GF-D8 (cell line): ENCODE measurements around the gene RPS2.

ENCODE experiments used
- DNase-seq: peaks from one replicate; lab custom pipeline; 2025; lab: John Stamatoyannopoulos, UW

The RPS2 gene

DNA sequence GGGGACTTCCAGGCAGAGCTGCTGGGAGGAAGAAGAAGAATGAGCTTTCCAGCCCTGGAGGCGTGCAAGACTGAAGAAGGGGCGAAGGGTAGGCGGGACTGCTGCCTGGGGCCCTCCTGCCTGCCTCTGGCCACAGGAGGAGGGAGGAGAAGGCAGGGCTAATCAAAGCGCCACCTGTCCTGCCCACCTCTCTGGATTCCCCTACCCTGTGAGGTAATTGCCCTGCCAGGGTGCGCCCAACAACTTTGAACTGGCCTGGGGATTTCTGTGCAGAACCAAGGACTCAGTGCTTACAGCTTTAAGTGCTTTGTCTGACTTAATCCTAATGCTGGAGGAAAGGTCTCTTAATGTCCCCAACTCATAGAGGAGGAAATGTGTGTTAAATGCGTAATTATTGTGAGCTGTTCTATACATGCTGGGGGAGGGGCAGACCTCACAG is 16.8 kb upstream of the RPS2 start, which contains the start of gene NOXO1:
Gene NOXO1, minus strand, starts transcription at position 72 of the 439 bp plus-strand sequence. CDS start 290 bp downstream, outside the sequence.
- no peak for DNase-seq

DNA sequence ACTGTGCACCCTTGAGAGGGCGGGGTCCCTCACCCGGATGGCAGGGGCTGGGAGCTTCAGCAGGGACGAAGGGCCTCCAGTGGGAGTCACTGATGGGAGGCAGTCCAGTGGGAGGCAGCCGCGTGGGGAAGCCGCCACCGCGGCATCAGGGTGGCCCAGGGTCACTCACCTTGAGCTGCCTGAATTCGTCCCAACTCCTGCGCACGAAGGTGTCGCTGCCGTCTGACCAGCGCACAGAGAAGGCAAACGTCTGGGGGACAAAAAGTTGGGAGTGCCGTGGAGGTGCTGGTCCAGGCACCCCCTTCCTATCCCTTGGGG is 16.1 kb upstream of the RPS2 start:
- no peak for DNase-seq

DNA sequence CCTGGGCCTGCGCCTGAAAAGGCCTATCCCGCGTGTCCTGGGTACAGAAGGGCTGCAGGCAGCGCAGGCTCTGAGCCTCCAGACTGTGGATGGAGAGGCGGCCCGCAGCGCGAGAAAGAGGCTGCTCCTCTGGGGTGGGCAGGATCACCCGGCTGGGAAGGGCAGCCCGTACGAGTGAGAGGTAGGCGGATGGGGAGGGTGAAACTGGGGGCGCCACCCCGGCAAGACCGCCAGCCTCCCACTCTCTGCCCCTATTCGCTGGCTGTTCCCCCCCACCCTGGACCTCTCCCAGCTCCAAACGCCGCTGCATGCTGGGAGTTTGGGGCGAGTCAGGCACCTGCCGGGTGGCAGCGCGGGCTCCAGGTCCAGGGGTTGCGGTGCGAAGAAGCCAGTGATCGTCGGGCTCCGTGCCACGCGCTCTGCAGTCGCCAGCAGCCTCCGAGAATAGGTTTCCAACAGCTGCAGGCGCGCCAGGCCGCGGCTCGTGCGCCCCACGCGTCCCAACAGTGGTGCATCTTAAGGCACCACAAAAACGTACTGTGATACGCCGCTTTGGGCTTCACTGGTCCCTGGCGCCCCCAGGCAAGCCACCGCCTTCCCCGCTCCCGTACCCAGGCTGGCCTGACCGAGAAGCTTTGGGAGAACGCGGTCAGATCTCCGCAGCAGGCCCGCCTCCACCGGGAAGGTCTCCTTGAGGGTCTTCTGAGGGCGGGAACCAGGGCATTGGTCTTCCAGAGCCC is 15.6 kb upstream of the RPS2 start:
- DNase-seq, result no peak

DNA sequence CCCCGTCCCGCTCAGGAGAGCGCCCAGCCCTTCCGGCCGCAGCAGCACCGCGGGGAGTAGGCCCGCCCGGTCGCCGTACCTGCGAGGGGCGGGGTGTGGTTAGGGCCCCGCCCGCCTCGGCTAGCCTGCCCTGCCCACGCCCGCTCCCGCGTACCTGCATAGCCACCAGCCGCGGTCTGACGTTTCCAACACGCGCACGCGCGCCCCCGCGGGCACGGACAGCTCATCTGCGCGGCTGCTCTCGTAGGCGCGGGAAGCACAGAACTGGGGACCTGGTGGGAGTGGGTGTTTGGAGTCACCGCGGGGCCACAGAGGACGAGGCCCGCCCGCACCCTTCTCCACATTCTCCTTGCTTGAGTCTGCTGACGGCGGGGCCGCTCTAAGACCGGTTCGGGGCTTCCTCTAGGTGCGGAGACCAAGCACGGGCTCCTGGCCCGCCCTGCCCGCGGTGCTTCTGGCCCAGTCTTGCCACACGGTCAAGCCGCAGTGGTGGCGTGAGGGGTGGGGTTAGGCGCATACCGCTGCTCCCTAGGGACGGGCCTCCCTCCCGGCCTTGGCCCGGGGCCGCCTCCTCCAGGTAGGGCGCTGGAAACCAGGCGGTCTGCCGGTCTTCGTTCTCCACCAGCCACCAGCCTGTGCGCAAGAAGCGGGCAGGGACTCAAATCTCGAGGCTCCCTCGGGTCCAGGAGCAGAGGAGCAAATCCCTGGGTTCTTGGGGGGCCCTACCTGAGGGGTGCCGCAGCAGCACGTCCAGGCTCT is 14.8 kb upstream of the RPS2 start:
- no peak for DNase-seq

DNA sequence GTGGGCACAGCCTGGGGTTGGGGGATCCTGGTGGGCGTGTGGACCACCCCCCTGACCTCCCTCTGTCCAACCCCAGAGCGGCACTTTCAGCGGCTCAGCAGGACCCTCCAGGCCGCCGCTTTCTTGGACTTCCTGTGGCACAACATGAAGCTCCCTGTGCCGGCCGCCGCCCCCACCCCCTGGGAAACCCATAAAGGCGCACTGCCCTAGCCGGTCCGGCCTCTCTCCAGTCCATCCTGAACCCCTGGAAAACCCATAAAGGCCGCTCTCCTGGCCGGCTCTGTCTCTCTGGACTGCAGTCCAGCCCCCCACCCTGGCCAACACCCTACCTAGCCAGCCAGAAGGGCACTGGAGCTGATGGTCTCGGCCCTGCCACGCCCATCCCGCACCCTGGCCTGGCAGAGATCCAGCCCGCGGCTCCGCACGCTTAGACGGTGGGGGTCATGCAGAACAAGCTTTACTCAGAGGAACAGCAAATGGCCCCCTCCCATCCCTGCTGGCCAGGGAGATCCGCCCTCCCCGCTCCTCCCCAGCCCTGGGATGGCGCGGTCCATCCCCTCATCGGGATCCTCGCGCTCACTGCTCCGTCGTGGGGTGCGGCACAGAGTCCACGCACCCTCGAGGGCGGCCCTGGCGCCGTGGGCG is 14.0 kb upstream of the RPS2 start:
- no peak for DNase-seq

DNA sequence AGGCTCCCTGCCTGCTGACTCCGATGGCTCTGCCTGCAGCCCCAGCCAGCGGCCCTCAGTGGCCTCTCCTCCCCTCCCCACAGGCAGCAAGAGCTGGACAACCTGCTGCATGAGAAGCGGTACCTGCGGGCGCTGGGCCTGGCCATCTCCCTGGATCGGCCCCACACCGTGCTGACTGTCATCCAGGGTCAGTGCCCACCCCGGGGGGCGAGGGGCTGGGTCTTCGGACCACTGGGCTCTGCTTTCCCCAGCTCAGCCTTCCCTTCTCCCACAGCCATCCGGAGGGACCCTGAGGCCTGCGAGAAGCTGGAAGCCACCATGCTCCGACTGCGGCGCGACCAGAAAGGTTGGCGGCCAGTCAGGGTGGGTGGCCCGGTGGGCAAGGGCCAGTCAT is 13.2 kb upstream of the RPS2 start:
- no peak for DNase-seq

DNA sequence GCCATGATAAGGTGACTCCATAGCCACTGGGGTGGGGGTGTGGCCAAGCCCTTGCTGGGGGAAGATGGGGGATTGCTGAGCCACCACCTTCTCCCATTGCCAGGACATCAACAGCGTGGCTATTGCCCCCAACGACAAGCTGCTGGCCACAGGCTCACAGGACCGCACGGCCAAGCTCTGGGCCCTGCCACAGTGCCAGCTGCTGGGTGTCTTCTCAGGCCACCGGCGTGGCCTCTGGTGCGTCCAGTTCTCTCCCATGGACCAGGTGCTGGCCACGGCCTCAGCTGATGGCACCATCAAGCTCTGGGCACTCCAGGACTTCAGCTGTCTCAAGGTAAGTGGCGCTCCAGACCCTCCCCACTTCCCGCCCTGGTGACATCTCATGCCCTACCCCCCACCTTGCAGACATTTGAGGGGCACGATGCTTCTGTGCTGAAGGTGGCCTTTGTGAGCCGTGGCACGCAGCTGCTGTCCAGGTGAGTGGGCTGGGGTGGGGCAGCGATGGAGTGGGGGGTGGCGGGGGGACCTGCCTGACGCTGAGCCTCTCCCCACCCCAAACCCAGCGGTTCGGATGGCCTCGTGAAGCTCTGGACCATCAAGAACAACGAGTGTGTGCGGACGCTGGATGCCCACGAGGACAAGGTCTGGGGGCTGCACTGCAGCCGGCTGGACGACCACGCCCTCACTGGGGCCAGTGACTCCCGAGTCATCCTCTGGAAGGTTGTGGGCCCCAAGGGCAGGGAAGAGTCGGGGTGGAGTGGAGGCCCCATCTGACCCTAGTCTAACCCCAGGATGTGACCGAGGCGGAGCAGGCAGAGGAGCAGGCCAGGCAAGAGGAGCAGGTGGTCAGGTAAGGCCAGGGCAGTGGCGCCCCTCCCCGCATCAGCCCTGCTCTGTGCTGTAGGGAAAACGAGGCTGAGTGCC is 12.6 kb upstream of the RPS2 start:
- no peak for DNase-seq

DNA sequence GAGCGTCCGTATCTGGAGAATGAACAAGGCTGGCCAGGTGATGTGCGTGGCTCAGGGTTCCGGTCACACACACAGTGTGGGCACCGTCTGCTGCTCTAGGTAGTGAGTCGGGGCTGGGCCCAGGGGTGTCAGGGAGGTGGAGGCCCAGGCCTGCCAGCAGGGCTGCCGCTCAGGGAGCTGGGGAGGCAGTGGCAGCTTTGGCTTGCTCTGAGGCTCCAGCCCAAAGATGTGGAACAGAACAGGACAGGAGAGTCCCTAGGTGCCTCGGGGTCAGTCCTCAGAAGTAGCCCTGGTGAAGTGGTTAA is 11.5 kb upstream of the RPS2 start:
- DNase-seq, result no peak

DNA sequence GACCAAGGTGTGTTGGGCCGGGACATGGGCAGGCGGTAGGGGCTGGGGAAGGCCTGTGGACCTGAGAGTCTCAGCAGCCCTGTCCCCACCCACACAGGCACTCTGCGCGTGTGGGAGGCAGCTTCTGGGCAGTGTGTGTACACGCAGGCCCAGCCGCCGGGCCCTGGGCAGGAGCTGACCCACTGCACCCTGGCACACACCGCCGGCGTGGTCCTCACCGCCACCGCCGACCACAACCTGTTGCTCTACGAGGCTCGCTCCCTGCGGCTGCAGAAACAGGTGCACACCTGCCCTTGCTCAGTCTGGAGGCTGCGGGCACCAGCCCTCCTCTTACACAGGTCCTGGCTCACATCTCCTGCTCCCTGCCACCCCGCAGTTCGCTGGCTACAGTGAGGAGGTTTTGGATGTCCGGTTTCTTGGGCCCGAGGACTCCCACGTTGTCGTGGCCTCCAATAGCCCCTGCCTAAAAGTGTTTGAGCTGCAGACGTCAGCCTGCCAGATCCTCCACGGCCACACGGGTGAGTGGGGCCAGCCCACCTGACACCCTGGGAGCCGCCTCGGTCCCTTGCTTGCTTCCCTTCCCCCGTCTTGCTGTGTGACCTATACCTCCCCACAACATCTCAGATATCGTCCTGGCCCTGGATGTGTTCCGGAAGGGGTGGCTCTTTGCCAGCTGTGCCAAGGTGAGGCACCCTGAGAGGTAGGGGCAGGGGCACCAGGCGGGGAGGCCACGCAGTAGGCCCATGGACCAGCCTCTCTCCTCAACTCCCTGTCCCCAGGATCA is 11.0 kb upstream of the RPS2 start:
- no peak for DNase-seq

DNA sequence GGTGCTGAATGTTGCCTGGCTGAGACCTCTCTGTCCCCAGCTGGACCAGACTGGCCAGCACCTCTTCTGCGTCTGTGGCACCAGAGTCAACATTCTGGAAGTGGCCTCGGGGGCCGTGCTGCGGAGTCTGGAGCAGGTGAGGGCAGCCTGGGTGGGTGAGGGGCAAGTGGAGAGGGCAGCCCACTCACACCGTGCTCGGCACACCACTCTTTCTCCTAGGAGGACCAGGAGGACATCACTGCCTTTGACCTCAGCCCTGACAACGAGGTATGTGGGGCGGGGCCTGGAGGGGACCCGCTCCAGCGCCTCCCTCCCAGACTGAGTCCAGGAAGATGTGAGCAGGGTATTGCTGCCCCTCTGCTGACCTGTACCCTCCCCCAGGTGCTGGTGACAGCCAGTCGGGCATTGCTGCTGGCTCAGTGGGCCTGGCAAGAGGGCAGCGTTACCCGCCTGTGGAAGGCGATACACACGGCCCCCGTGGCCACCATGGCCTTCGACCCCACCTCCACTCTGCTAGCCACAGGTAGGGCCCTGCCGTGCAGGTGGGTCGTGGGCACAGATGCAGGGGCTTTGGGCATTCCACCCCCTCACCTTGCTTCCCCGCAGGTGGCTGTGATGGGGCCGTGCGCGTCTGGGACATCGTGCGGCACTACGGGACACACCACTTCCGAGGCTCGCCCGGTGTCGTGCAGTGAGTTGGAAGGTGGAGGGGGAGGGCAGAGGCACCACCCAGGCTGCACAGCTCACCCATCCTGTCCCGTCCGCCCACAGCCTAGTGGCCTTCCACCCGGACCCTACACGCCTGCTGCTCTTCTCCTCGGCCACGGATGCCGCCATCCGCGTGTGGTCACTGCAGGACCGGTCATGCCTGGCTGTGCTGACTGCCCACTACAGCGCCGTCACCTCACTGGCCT is 9.8 kb upstream of the RPS2 start:
- no peak for DNase-seq

DNA sequence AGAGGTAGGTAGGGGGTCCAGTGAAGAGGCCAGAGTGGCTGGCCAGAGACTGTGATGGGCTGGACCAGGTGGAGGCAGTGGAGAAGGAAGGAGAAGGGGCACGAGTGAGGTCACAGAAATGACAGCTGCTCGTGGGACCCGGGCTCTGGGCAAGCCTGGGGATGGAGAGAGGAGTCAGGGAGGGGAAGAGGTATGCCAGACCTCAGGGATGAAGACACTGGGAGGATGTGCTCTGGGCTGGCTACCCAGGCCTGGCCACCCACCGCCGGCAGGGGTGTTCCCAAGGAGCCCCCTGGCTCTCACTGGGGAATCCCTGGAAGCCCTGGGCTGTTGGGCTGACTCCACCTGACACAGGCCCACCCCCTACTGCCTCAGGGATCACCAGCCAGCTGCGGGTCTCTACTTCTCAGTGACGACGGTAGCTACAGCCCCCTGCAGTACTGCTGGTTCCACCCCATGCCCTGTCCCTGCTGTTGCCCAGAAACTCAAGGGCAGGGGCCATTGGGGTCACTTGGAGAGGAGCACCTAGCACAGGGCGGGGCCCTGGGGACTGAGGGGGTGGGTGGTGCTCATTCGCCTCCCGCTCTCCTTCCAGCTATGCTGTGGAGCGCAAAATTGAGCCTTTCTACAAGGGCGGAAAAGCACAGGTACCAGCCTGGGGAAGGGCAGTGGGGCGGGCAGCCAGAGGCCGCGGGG is 9.0 kb upstream of the RPS2 start:
- DNase-seq, result no peak

DNA sequence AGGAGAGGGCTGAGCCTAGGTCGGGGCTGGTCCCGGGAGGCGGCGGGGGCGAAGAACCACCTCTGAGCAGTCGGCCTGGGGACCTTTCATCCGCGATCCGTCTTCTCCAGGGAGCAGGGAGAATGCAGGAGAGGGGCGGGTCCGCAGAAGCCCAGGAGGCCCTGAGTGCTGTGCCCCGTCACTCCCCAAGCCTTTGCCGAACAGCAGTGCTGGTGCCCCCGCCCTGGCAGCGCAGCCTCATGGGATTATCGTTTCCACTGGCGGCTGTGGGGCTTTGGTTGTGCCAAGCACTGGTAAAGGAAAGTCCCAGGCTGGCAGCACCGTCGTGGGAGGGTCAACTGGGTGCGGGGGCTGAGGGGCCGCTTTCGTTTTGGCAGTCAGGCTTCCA is 7.9 kb upstream of the RPS2 start:
- DNase-seq, result no peak

DNA sequence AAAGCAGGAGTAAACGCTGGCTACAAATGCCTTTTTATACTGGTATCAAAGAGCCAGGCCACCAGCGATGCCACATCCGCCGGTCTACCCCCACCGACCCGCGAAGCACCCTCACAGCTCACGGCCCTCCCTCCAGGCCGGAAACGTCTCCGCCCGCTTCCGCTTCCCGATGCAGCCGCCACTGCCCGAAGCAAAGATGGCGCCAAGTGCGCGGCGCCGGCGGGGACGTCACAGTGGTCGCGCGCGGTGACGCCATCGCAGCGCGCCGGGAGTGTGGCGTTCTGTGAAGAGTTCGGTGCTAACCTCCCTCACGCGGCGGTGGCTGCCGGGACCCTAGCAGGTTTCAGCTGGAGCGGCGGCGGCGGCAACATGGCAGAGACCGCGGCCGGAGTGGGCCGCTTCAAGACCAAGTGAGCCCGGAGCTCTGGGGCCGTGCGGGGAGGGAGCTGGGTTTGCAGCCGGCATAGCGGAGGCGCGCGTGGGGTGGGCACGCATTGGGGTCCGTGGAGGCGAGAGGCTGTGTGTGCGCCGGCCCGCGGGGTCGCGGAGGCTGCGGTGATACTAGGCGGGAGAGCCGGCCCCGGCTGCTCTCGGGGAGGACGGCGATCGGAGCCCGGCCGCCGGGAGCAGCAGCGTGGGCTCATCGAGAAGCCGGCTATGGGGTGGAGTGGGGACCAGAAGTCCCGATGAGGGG is 7.3 kb upstream of the RPS2 start, which contains the start of gene TBL3:
Gene TBL3, plus strand, starts transcription at position 258 of the 694 bp plus-strand sequence. Its CDS starts 112 bp downstream, at position 370.
- DNase-seq, result peak; percentile 80

DNA sequence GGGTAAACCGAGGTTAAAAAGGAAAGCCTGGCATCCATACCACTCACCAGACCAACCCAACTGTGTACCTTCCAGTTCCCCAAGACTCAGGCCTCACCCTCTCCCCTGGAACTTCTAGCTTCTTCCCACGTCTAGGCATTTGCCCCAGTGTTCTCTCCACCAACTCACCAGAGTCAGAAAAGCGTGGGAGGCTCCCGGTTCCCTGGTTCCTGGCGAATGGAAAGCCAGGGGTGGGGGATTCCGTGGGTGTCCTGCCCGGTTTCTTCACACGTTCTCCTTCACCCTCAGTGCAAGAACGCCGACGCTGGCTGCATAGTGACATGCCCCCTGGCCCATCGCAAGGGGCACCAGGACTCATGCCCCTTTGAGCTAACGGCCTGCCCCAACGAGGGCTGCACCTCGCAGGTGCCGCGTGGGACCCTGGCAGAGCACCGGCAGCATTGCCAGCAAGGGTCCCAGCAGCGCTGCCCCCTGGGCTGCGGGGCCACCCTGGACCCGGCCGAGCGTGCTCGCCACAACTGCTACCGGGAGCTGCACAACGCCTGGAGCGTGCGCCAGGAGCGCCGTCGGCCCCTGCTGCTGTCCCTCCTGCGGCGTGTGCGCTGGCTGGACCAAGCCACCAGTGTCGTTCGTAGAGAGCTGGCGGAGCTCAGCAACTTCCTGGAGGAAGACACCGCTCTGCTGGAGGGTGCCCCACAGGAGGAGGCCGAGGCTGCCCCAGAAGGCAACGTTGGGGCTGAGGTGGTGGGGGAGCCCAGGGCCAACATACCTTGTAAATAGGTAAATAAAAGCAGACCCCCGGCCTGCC is 3.7 kb upstream of the RPS2 start:
- DNase-seq, result no peak

DNA sequence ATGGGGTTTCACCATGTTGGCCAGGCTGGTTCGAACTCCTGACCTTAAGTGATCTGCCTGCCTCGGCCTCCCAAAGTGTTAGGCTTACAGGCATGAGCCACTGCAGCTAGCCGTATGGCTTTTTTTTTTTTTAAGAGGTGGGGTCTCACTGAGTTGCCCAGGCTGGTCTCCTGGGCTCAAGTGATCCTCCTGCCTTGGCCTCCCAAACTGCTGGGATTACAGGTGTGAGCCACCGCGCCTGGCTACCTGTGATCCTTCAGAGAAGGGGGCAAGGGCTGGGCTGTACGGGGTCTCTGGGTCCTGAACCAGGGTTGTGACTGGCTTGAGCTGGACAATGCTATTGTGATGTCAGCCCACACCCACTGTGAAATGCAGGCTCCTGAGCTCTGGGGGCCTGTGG is 1.8 kb upstream of the RPS2 start, which contains the start of gene RNF151:
Gene RNF151, plus strand, starts transcription at position 397 of the 400 bp plus-strand sequence. CDS start 26 bp downstream, outside the sequence.
- DNase-seq, result no peak

DNA sequence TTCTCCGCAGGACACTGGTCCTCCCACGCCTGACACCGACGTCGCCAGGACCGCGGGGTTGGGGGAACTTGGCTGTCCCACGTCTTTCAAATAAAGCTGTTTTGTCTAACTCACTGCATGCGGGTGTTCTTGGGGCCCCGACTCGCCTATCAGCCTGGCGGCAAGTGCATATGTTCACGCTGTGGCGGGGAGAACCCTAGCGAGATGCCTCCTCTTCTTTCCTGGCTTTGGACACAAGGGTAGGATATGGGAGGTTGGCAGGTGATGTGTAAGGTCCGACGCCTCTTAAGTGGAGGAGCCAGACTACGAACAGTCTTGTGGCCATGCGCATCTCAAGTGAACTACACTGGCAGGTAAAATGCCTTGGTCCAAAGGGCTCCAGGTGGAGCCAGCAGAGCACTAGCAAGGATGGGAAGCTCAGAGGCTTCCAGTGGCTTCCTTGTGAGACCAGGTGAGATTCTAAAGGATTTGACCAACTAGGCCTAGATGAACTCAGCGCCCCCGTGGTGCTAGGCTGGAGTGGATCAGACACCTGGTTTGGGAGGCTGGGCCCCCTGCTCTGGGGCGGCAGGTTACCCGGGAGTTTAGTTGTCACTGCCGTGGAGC is 873 bp upstream of the RPS2 start:
- no peak for DNase-seq

DNA sequence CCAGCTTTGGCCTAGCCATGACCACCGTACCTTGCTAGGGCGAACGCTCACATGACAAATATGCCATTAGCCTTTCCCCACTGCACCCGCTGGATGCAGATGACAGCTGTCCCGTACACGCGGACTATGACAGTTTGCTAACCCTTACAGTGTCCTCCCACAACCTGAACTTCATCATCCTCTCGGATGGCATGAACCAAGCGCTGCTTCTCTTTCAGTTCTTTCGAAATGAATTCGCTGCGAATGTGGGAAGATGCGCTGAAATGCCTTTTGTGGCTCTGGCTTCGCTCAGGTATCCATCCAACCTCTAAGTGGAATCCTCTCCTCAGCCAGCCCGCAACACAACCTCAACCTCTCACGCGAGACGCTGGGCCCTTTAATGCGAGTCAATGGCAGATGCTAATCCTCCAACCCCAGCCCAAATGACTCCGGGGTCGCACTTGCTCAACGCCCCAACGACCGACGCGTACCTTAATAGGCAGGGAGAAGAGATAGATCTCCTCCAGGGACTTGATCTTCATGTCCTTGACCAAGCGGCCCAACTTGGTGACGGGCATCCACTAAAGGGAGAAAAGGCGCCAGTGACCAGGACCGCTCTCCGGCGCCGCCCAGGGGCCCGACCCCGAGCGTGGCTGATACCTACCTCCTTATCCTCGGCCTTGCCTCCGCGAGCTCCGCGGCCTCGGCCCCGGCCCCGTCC is 670 bp downstream of the RPS2 start:
- DNase-seq, result no peak
